Measurements from ENCODE around the gene PNPLA5. TPM values are rescaled to one million over a fixed set of nuclear protein-coding genes. Genes with fewer than 3 reads are reported as not detected.

PNPLA5 gene
- total and polyA plus RNA-seq, 2 of the 13 experiments (the other 11 are each of a cell fraction or from before 2014, with no cell fraction given) = not detected

GRCh38 chr22:43867839-43868635 lies 23.8 kb downstream of the PNPLA5 start (continued):
- TF ChIP-seq, protein P1, sequence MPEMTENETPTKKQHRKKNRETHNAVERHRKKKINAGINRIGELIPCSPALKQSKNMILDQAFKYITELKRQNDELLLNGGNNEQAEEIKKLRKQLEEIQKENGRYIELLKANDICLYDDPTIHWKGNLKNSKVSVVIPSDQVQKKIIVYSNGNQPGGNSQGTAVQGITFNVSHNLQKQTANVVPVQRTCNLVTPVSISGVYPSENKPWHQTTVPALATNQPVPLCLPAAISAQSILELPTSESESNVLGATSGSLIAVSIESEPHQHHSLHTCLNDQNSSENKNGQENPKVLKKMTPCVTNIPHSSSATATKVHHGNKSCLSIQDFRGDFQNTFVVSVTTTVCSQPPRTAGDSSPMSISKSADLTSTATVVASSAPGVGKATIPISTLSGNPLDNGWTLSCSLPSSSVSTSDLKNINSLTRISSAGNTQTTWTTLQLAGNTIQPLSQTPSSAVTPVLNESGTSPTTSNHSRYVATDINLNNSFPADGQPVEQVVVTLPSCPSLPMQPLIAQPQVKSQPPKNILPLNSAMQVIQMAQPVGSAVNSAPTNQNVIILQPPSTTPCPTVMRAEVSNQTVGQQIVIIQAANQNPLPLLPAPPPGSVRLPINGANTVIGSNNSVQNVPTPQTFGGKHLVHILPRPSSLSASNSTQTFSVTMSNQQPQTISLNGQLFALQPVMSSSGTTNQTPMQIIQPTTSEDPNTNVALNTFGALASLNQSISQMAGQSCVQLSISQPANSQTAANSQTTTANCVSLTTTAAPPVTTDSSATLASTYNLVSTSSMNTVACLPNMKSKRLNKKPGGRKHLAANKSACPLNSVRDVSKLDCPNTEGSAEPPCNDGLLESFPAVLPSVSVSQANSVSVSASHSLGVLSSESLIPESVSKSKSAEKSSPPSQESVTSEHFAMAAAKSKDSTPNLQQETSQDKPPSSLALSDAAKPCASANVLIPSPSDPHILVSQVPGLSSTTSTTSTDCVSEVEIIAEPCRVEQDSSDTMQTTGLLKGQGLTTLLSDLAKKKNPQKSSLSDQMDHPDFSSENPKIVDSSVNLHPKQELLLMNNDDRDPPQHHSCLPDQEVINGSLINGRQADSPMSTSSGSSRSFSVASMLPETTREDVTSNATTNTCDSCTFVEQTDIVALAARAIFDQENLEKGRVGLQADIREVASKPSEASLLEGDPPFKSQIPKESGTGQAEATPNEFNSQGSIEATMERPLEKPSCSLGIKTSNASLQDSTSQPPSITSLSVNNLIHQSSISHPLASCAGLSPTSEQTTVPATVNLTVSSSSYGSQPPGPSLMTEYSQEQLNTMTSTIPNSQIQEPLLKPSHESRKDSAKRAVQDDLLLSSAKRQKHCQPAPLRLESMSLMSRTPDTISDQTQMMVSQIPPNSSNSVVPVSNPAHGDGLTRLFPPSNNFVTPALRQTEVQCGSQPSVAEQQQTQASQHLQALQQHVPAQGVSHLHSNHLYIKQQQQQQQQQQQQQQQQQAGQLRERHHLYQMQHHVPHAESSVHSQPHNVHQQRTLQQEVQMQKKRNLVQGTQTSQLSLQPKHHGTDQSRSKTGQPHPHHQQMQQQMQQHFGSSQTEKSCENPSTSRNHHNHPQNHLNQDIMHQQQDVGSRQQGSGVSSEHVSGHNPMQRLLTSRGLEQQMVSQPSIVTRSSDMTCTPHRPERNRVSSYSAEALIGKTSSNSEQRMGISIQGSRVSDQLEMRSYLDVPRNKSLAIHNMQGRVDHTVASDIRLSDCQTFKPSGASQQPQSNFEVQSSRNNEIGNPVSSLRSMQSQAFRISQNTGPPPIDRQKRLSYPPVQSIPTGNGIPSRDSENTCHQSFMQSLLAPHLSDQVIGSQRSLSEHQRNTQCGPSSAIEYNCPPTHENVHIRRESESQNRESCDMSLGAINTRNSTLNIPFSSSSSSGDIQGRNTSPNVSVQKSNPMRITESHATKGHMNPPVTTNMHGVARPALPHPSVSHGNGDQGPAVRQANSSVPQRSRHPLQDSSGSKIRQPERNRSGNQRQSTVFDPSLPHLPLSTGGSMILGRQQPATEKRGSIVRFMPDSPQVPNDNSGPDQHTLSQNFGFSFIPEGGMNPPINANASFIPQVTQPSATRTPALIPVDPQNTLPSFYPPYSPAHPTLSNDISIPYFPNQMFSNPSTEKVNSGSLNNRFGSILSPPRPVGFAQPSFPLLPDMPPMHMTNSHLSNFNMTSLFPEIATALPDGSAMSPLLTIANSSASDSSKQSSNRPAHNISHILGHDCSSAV (CRISPR knock-in tag; IDR thresholded peaks at IDR 0.05; ENCODE audit: borderline replicate concordance) = no peak
- TF ChIP-seq ZNF501 (CRISPR knock-in tag; IDR thresholded peaks at IDR 0.05) (no peak), ZNF251 (CRISPR knock-in tag; IDR thresholded peaks at IDR 0.05) (no peak), ZNF224 (CRISPR knock-in tag; IDR thresholded peaks at IDR 0.05) (no peak), SP140L (CRISPR knock-in tag; IDR thresholded peaks at IDR 0.05; ENCODE audit: borderline replicate concordance) (0 out of 2 replicates have a peak, but pooled peaks have one; percentile 54), ELF3 (CRISPR knock-in tag; IDR thresholded peaks at IDR 0.05) (peak; percentile 72), EZH2 (conservative IDR thresholded peaks at IDR 0.05; ENCODE audit: low read depth, low read length) (no peak), LRRFIP1 (CRISPR knock-in tag; conservative IDR thresholded peaks at IDR 0.05) (0 out of 2 replicates have a peak, but pooled peaks have one; percentile 64)
- TF ChIP-seq, protein P2, sequence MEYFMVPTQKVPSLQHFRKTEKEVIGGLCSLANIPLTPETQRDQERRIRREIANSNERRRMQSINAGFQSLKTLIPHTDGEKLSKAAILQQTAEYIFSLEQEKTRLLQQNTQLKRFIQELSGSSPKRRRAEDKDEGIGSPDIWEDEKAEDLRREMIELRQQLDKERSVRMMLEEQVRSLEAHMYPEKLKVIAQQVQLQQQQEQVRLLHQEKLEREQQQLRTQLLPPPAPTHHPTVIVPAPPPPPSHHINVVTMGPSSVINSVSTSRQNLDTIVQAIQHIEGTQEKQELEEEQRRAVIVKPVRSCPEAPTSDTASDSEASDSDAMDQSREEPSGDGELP (IDR thresholded peaks at IDR 0.05; ENCODE audit: borderline replicate concordance, low read depth) = no peak
- TF ChIP-seq, protein P3, sequence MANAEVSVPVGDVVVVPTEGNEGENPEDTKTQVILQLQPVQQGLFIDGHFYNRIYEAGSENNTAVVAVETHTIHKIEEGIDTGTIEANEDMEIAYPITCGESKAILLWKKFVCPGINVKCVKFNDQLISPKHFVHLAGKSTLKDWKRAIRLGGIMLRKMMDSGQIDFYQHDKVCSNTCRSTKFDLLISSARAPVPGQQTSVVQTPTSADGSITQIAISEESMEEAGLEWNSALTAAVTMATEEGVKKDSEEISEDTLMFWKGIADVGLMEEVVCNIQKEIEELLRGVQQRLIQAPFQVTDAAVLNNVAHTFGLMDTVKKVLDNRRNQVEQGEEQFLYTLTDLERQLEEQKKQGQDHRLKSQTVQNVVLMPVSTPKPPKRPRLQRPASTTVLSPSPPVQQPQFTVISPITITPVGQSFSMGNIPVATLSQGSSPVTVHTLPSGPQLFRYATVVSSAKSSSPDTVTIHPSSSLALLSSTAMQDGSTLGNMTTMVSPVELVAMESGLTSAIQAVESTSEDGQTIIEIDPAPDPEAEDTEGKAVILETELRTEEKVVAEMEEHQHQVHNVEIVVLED (CRISPR knock-in tag; IDR thresholded peaks at IDR 0.05; ENCODE audit: borderline replicate concordance) = no peak
- TF ChIP-seq, protein P4, sequence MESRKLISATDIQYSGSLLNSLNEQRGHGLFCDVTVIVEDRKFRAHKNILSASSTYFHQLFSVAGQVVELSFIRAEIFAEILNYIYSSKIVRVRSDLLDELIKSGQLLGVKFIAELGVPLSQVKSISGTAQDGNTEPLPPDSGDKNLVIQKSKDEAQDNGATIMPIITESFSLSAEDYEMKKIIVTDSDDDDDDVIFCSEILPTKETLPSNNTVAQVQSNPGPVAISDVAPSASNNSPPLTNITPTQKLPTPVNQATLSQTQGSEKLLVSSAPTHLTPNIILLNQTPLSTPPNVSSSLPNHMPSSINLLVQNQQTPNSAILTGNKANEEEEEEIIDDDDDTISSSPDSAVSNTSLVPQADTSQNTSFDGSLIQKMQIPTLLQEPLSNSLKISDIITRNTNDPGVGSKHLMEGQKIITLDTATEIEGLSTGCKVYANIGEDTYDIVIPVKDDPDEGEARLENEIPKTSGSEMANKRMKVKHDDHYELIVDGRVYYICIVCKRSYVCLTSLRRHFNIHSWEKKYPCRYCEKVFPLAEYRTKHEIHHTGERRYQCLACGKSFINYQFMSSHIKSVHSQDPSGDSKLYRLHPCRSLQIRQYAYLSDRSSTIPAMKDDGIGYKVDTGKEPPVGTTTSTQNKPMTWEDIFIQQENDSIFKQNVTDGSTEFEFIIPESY (CRISPR knock-in tag; IDR thresholded peaks at IDR 0.05) = no peak

All from HepG2 (cell line).